Measurements from ENCODE around the gene SCAND1. TPM values are rescaled to one million over a fixed set of nuclear protein-coding genes. Genes with fewer than 3 reads are reported as not detected.
"Not testable (repeated sequence)": the region's sequence is repeated elsewhere in the genome, so short reads cannot be mapped to it uniquely, and the experiment has no call there.

The SCAND1 gene
- total and polyA plus RNA-seq, 8 donors: 20.6 to 62.1 (median 34.2) TPM

- no peak for TF ChIP-seq CTCF (IDR thresholded peaks at IDR 0.05)
- no peaks in the 10 kb centered on the region for H3K36me3 ChIP-seq
- no peak overlapping the region for H3K27ac ChIP-seq
- no peak overlapping the region for H3K4me3 ChIP-seq
- H3K27me3 ChIP-seq: no peaks in the 10 kb centered on the region
- ATAC-seq (no peak), DNase-seq (no peak)
- H3K9me3 ChIP-seq: no peaks in the 10 kb centered on the region
- intact Hi-C loops (cut with DNase I): no loop called here
- no peaks in the 10 kb centered on the region for H3K4me1 ChIP-seq
Observed at GRCh38 chr20:35963878-35964277, 9.6 kb upstream of the SCAND1 start.

DNA sequence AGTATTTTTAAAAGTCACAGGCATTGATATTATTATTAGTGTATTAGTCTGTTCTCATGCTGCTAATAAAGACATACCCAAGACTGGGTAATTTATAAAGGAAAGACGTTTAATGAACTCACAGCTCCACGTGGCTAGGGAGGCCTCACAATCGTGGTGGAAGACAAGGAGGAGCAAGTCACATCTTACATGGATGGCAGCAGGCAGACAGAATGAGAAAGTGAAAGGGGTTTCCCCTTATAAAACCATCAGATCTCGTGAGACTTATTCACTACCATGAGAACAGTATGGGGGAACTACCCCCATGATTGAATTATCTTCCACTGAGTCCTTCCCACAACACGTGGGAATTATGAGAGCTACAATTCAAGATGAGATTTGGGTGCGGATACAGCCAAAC is 5.0 kb upstream of the SCAND1 start:
- H3K36me3 ChIP-seq; H3K27ac ChIP-seq; H3K4me3 ChIP-seq; H3K4me1 ChIP-seq; intact Hi-C loops (cut with DNase I); H3K9me3 ChIP-seq; DNase-seq; H3K27me3 ChIP-seq; ATAC-seq: not testable (repeated sequence)

- Histone ChIP-seq H3K27ac (no peak overlapping the region), H3K27me3 (no peaks in the 10 kb centered on the region), H3K36me3 (no peaks in the 10 kb centered on the region), H3K9me3 (no peaks in the 10 kb centered on the region), H3K4me1 (peaks cover 12 to 25% of the 10 kb centered on the region in 2 donors), H3K4me3 (no peak overlapping the region)
- TF ChIP-seq CTCF (IDR thresholded peaks at IDR 0.05): no peak
- intact Hi-C loops (cut with DNase I): no loop called here
- ATAC-seq (no peak), DNase-seq (no peak)
Observed at GRCh38 chr20:35956616-35957015, 2.3 kb upstream of the SCAND1 start.

DNA sequence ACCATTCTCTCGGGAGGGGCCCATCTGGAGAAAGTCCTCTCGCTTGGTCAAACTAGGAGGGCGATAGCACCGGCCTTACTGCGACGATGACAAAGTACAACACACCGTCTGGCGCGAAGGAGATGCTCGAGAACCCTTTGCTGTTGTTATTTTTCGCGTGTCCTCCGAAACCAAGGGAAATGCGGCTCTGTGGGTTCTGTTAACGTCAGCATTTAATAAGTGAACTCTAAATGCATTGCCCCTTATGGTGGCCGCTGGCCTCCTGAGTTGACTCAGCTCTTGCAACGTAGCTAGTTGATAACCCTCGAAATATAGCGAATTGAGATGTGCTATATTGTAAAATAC is 577 bp upstream of the SCAND1 start:
- Histone ChIP-seq H3K4me1 (peaks cover 12 to 25% of the 10 kb centered on the region in 2 donors), H3K27me3 (no peaks in the 10 kb centered on the region), H3K9me3 (no peaks in the 10 kb centered on the region), H3K27ac (peak overlapping the region; percentile 95 to 99), H3K36me3 (no peaks in the 10 kb centered on the region), H3K4me3 (peak overlapping the region; percentile 79 to 85)
- no peak for TF ChIP-seq CTCF (IDR thresholded peaks at IDR 0.05)
- intact Hi-C loops (cut with DNase I): no loop called here
- ATAC-seq (peak; percentile 4), DNase-seq (peak in 1 of 4 donors; percentile 29)

DNA sequence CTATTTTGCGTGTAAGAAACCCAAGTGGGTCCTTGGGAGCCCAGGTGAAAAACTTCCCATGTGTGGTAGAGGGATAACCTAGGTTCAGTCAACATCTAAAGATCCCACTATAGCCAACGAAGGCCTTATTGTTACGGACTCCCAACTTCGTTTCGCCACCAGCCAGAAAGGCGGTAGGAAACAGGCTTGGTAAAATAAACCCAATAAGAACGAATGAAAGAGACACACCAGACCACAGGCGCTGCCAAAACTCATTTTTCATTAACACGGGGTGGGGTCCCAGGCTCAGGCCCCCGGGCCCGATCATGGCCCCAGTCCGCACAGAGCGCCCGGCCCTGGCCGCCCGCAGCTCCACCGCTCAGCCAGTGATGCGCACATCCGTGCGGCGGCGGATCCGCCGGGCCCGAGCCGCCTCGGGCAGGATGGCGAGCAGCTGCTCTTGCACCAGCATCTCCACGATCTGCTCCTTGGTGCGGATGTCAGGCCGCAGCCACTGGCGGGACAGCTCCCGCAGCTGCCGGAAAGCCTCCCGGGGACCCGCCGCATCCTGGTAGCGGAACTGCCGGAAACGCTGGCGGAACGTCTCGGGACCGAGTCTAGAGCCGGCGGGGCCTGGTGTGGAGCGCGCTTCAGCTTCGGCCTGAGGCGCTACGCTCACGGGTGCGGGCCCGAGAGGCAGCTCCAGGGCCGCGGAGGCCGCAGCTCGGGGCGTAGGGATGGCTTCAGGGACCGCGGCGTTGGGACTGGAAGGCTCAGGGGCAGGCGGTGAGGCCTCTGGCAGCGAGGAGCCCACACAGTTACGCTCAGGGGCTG is 709 bp downstream of the SCAND1 start:
- ATAC-seq (peak; percentile 49), DNase-seq (peak; percentile 13 to 91 (median 46))
- Histone ChIP-seq H3K4me1 (peaks cover 12 to 25% of the 10 kb centered on the region in 2 donors), H3K27me3 (no peaks in the 10 kb centered on the region), H3K4me3 (peak overlapping the region; percentile 79 to 85), H3K9me3 (no peaks in the 10 kb centered on the region), H3K36me3 (peaks cover 0 to under 1% of the 10 kb centered on the region in 2 donors), H3K27ac (peak overlapping the region; percentile 95 to 99)
- intact Hi-C loops (cut with DNase I): no loop called here
- TF ChIP-seq CTCF (IDR thresholded peaks at IDR 0.05): no peak

Measured in left lung (tissue), 10 donors.